ENCODE data around the gene LILRB3. TPM values are rescaled to one million over a fixed set of nuclear protein-coding genes. Genes with fewer than 3 reads are reported as not detected.
"Not testable (repeated sequence)": the region's sequence is repeated elsewhere in the genome, so short reads cannot be mapped to it uniquely, and the experiment has no call there.

The LILRB3 gene
- total RNA-seq, 4 donors from 2014 or later = 3.0 to 5.3 TPM; not detected in 2

DNA sequence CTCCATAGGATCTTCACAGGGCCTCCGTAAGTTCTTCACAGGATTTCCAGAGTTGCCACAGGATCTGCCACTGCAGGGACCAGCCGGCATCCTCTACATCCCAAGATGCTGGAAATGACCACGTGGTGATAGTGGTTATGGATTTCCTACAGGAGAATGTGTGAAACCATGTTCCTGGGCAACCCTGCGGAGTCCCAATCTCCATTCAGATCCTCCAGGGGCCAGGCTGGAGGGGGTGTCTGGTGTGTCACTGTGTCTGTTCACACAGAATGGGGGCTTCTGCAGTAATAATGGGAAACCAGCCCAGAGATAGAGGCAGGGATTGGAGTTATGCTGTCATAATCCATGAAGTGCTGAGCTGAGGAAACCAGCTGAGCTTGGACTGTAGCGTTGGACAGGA lies 11.1 kb upstream of the LILRB3 start:
- intact Hi-C loops (cut with DNase I; ENCODE audit: low total_unique reads) = no loop called here

GRCh38 chr19:54231077-54231931 lies 8.5 kb upstream of the LILRB3 start:
- intact Hi-C loops (cut with DNase I; ENCODE audit: low total_unique reads) = no loop called here
- no peak overlapping the region for H3K4me3 ChIP-seq
- no peaks in the 10 kb centered on the region for H3K4me1 ChIP-seq
- H3K27me3 ChIP-seq = no peaks in the 10 kb centered on the region
- no peak overlapping the region for H3K27ac ChIP-seq
- H3K36me3 ChIP-seq = no peaks in the 10 kb centered on the region
- peak; percentile 71 to 83 for DNase-seq
- no peaks in the 10 kb centered on the region for H3K9me3 ChIP-seq
- TF ChIP-seq POLR2A (IDR thresholded peaks at IDR 0.05) (no peak), CTCF (IDR thresholded peaks at IDR 0.05) (peak; percentile 68 to 78 (median 72))

More for the DNA sequence above, 11.1 kb upstream of the LILRB3 start:
- DNase-seq = no peak
- Histone ChIP-seq H3K27me3 (no peaks in the 10 kb centered on the region), H3K9me3 (no peaks in the 10 kb centered on the region), H3K36me3 (no peaks in the 10 kb centered on the region), H3K4me1 (no peaks in the 10 kb centered on the region), H3K27ac (no peak overlapping the region), H3K4me3 (no peak overlapping the region)
- TF ChIP-seq CTCF (IDR thresholded peaks at IDR 0.05) (no peak), POLR2A (IDR thresholded peaks at IDR 0.05) (no peak)

DNA sequence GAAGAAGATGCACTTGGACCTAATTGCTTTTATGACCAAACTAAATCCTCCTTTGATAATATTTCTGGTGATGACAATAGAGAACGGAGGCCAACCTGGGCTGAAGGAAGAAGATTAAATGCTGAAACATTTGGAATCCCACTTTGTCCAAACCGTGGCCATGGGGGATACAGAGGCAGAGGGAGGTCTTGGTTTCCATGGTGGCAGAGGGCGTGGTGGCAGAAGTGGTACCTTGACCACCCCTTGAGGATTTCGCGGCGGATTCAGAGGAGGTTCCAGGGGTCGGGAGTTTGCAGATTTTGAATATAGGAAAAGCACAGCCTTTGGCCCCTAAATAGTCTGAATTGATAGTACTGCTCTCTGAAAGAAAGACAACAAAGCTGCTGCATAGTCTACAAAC lies 7.2 kb upstream of the LILRB3 start:
- H3K4me1 ChIP-seq = no peaks in the 10 kb centered on the region
- no peaks in the 10 kb centered on the region for H3K27me3 ChIP-seq
- no peak overlapping the region for H3K4me3 ChIP-seq
- no peak overlapping the region for H3K27ac ChIP-seq
- H3K9me3 ChIP-seq = no peaks in the 10 kb centered on the region
- no peak for DNase-seq
- intact Hi-C loops (cut with DNase I; ENCODE audit: low total_unique reads) = no loop called here
- no peaks in the 10 kb centered on the region for H3K36me3 ChIP-seq
- TF ChIP-seq CTCF (IDR thresholded peaks at IDR 0.05) (no peak), POLR2A (IDR thresholded peaks at IDR 0.05) (no peak)

GRCh38 chr19:54229146-54229545 lies 6.3 kb upstream of the LILRB3 start:
- no peak for TF ChIP-seq CTCF (IDR thresholded peaks at IDR 0.05)
- no peak for TF ChIP-seq POLR2A (IDR thresholded peaks at IDR 0.05)
- Histone ChIP-seq H3K36me3 (no peaks in the 10 kb centered on the region), H3K4me3 (no peak overlapping the region), H3K27ac (no peak overlapping the region), H3K9me3 (no peaks in the 10 kb centered on the region), H3K27me3 (no peaks in the 10 kb centered on the region), H3K4me1 (no peaks in the 10 kb centered on the region)
- DNase-seq = no peak
- intact Hi-C loops (cut with DNase I; ENCODE audit: low total_unique reads) = loop anchor here (5.0 kb wide), 1 partner anchor 57 kb away; the partner anchor contains the start of gene TMC4

DNA sequence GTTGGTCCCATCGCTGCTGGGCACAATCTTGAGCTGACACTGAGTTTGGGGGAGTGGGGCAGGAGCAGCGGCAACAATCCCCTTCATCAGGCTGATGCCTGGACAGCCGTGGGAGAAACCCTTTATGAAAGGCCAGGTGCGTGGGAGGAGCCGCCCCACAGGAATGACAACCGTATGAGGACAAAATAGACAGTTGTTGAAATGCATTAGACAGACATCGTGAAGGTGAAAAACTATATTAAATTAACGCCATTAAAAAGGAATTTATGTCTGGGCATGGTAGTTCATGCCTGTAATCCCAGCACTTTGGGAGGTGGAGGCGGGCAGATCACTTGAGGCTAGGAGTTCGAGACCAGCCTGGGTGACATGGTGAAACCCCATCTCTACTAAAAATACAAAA lies 1.8 kb upstream of the LILRB3 start:
- H3K9me3 ChIP-seq, H3K27ac ChIP-seq, H3K27me3 ChIP-seq, H3K4me1 ChIP-seq, H3K36me3 ChIP-seq, DNase-seq, H3K4me3 ChIP-seq: not testable (repeated sequence)
- intact Hi-C loops (cut with DNase I; ENCODE audit: low total_unique reads) = loop anchor here (5.0 kb wide), 1 partner anchor 52 kb away; the partner anchor contains the start of gene TMC4

DNA sequence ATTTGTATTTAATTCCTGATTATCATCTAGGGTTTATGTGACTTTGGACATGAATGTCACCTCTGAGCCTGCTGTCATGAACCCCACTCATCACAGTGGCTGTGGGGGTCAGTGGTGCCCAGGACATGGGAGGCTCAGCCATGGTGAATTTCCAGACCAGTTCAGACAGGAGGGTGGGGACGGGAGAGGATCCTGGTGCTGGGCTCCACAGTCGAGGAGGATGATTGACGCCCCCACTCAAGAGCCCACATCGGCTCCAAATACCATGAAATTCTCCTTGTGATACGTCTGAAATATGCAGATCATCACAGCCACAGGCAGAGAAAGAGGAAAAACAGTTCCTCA lies 1.1 kb upstream of the LILRB3 start:
- H3K27me3 ChIP-seq; intact Hi-C loops (cut with DNase I; ENCODE audit: low total_unique reads); H3K27ac ChIP-seq; H3K9me3 ChIP-seq; H3K36me3 ChIP-seq; DNase-seq; H3K4me3 ChIP-seq; H3K4me1 ChIP-seq: not testable (repeated sequence)

DNA sequence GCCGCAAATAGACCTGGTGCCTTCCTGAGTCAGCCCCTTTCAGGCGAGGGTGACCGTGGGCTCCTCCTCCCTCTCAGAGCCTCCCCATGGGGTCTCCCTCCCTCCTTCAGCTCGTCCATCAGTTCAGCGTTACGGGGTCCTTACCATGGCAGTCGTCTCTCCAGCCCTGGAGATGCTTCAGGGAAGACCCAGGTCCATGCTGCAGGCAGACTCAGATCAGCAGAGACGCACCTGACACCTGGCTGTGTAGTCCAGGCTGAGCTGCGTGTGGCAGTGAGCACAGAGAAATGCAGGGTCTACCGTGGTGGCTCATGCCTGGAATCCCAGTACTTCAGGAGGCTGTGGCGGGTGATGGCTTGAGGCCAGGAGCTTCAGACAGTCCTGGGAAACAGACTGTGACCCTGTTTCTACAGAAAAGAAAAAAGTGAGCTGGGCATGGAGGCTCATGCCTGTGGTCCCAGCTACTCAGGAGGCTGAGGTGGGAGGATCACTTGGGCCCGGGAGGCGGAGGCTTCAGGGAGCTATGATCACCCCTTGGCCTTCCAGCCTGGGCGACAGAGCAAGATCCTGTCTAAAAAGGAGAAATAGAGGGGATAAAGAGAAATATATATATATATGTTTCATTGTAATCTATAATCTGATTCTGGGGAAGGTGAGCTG lies 600 bp upstream of the LILRB3 start:
- H3K9me3 ChIP-seq; H3K4me1 ChIP-seq; H3K36me3 ChIP-seq; DNase-seq; H3K27ac ChIP-seq; intact Hi-C loops (cut with DNase I; ENCODE audit: low total_unique reads); H3K27me3 ChIP-seq; H3K4me3 ChIP-seq: not testable (repeated sequence)

DNA sequence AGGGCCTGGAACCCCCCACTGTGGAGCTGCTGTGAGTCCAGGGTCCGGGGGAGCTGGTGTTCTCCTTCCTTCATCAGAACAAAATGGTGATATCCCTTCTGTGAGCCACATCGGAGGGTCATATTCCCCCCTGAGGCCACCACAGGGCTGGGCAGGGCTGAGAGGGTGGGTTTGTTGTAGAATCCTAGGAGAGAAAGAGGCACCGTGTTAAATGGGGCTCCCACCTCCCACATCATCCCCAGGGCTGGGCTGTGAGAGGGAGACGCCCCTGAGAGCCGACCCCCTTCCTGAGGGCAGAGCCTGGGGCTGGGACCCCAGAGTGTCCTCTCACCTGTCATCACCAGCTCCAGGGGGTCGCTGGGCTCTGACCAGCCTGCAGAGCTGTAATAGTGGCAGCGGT lies 860 bp downstream of the LILRB3 start:
- H3K4me1 ChIP-seq; H3K4me3 ChIP-seq; DNase-seq; H3K36me3 ChIP-seq; H3K27ac ChIP-seq; H3K9me3 ChIP-seq; H3K27me3 ChIP-seq; intact Hi-C loops (cut with DNase I; ENCODE audit: low total_unique reads): not testable (repeated sequence)

DNA sequence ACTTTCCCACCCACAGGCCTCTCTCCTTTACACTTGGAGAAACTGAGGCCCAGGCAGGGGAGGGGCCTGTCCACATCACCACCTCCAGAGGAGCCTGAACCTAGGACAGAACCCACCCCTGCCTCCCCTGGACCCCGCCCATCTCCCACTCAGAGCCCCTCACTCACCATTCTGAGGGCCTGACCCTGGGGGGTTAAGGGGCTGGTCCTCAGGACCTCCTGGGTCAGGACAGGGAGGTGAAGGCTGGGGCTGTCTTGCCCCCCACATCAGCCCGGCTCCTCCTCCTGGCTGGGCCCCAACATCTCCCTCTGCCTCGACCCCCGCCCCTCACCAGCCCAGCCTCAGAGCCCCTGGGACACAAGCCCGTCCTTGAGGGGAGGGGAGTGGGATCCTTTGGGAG lies 3.1 kb downstream of the LILRB3 start:
- H3K27me3 ChIP-seq; H3K4me3 ChIP-seq; intact Hi-C loops (cut with DNase I; ENCODE audit: low total_unique reads); H3K27ac ChIP-seq; DNase-seq; H3K36me3 ChIP-seq; H3K9me3 ChIP-seq; H3K4me1 ChIP-seq: not testable (repeated sequence)

Measured in uterus (tissue), 4 donors.